Endodermal cell (in vitro differentiated cells): ENCODE data around the gene PTOV1. TPM values are rescaled to one million over a fixed set of nuclear protein-coding genes. Genes with fewer than 3 reads are reported as not detected.

ENCODE experiments used
- DNase-seq: peaks from one replicate; pipeline ENCODE4 v3.0.0-alpha.2; 2017
- H3K27ac ChIP-seq: 2 replicates; pipeline ENCODE4 v1.5.1; 2013; ENCODE audit warnings: mild to moderate bottlenecking, low read depth, low read length, moderate library complexity
- H3K27me3 ChIP-seq: 2 replicates; pipeline ENCODE4 v1.6.1; 2013; ENCODE audit warnings: mild to moderate bottlenecking, low read length, moderate library complexity; ENCODE audit not compliant: insufficient read depth, control insufficient read depth, poor library complexity, severe bottlenecking
- H3K36me3 ChIP-seq: 2 replicates; pipeline ENCODE4 v1.7.0; 2013; ENCODE audit warnings: mild to moderate bottlenecking, low read length, moderate library complexity; ENCODE audit not compliant: control insufficient read depth, insufficient read depth
- H3K4me1 ChIP-seq: one replicate; pipeline ENCODE4 v1.7.0; 2013; ENCODE audit warnings: low read length; ENCODE audit not compliant: control insufficient read depth, insufficient read depth
- H3K4me3 ChIP-seq: 2 replicates; pipeline ENCODE4 v1.5.1; 2013; ENCODE audit warnings: mild to moderate bottlenecking, low read length, moderate library complexity
- H3K9ac ChIP-seq: 2 replicates; pipeline ENCODE4 v1.6.1; 2013; ENCODE audit warnings: mild to moderate bottlenecking, low read length, moderate library complexity; ENCODE audit not compliant: poor library complexity, severe bottlenecking; ENCODE audit errors: extremely low read depth
- H3K9me3 ChIP-seq: 2 replicates; pipeline ENCODE4 v1.6.1; 2013; ENCODE audit warnings: mild to moderate bottlenecking, low read length, moderate library complexity; ENCODE audit not compliant: control insufficient read depth
- H3K27ac Mint-ChIP-seq: 2 replicates; pipeline ENCODE4 v1.8.0; 2020; ENCODE audit warnings: mixed read lengths
- H3K27me3 Mint-ChIP-seq: 2 replicates; pipeline ENCODE4 v1.8.0; 2021; ENCODE audit warnings: mild to moderate bottlenecking, mixed read lengths; ENCODE audit not compliant: insufficient read depth
- H3K36me3 Mint-ChIP-seq: 2 replicates; pipeline ENCODE4 v1.8.0; 2020; ENCODE audit warnings: low read depth, mixed read lengths
- H3K4me1 Mint-ChIP-seq: 2 replicates; pipeline ENCODE4 v1.8.0; 2020; ENCODE audit warnings: mixed read lengths
- H3K4me3 Mint-ChIP-seq: 2 replicates; pipeline ENCODE4 v1.8.0; 2020; ENCODE audit warnings: mild to moderate bottlenecking, moderate library complexity, mixed read lengths
- H3K9me3 Mint-ChIP-seq: 2 replicates; pipeline ENCODE4 v1.8.0; 2020; ENCODE audit warnings: mild to moderate bottlenecking, mixed read lengths
- CTCF ChIP-seq: fragments of 200-600 bp; sonication (generic); conservative IDR thresholded peaks from 2 replicates; pipeline ENCODE4 v1.5.0; 2021; ENCODE audit warnings: antibody characterized with exemption, mild to moderate bottlenecking
- WGBS, 2 experiments: methylation state at CpG; one replicate each; pipeline versions ENCODE4 v1.1.5 to v1.1.7; 2013; ENCODE audit warnings: missing lambda C conversion rate in 2 of 2, mixed read lengths in 1 of 2; ENCODE audit not compliant: insufficient coverage in 1 of 2, insufficient read length in 1 of 2; 5-methylcytosine and 5-hydroxymethylcytosine counted together
- long read RNA-seq, 4 experiments: library from polyadenylated mRNA in 2 of 4; library from RNA in 1 of 4; library from capped mRNA in 1 of 4; stranded (forward) in 3 of 4; unstranded in 1 of 4; transcript quantifications; one replicate each; pipeline ENCODE4 v2.0.0, GENCODE V29; 2020 to 2021; ENCODE audit warnings: inconsistent platforms in 1 of 4
- polyA plus RNA-seq, 2 experiments: library from polyadenylated mRNA; stranded (reverse); fragments of 50-300 nt; gene quantifications; one replicate each; pipeline ENCODE4 v1.2.3, GENCODE V29; 2013
- total RNA-seq, 2 donors: library from RNA; stranded (reverse); fragmentation: NEBNext Ultra II Directional in 1 of 2; extraction: Animal tissue kit (Norgen Biotek cat#: 25700) in 1 of 2; gene quantifications; 2 replicates in 1 of 2; 3 replicates in 1 of 2; pipeline ENCODE4 v1.2.1, GENCODE V29; 2021

PTOV1 gene
- 100 to 1,000 TPM; 279 to 287 TPM for total RNA-seq
- 359 TPM for polyA plus RNA-seq (2013, experiment 1 of 2)
- polyA plus RNA-seq (2013, experiment 2 of 2), result 302 TPM
- long read RNA-seq, experiment 1, transcript PTOV1-212 (13 exons, 1,577 nt), result major isoform, 51 of 120 reads
- long read RNA-seq, experiment 1, transcript PTOV1-220 (13 exons, 1,587 nt), result minor isoform, 13 of 120 reads
- long read RNA-seq, experiment 1, partial matches to known transcripts, result 24 of 120 reads
- long read RNA-seq, experiment 1, other reads (novel, unspliced or antisense), result 29 of 120 reads
- long read RNA-seq, experiment 2, transcript PTOV1-220 (13 exons, 1,587 nt), result minor isoform, 39 of 297 reads
- long read RNA-seq, experiment 2, transcript PTOV1-212 (13 exons, 1,577 nt), result major isoform, 208 of 297 reads
- long read RNA-seq, experiment 2, transcript PTOV1-210 (13 exons, 1,438 nt), result minor isoform, 6 of 297 reads
- long read RNA-seq, experiment 2, partial matches to known transcripts, result 5 of 297 reads
- long read RNA-seq, experiment 2, other reads (novel, unspliced or antisense), result 38 of 297 reads
- long read RNA-seq, experiment 3, transcript PTOV1-210 (13 exons, 1,438 nt), result major isoform, 13 of 86 reads
- long read RNA-seq, experiment 3, transcript PTOV1-212 (13 exons, 1,577 nt), result minor isoform, 10 of 86 reads
- long read RNA-seq, experiment 3, partial matches to known transcripts, result 34 of 86 reads
- long read RNA-seq, experiment 3, other reads (novel, unspliced or antisense), result 28 of 86 reads
- long read RNA-seq, experiment 4, partial matches to known transcripts, result 34 of 42 reads
- long read RNA-seq, experiment 4, other reads (novel, unspliced or antisense), result 7 of 42 reads

- 2 to 8% methylated on average over 41 to 98 of the region's 98 CpGs for WGBS, 2 experiments
- Mint-ChIP-seq H3K36me3 (peaks cover 35% of the 10 kb centered on the region), H3K4me1 (peaks cover 21% of the 10 kb centered on the region), H3K9me3 (peaks cover 7% of the 10 kb centered on the region), H3K27me3 (no peaks in the 10 kb centered on the region), H3K27ac (peak within 1 kb of the TSS; percentile 98), H3K4me3 (peak within 1 kb of the TSS; percentile 86)
- no peaks in the 10 kb centered on the region for H3K27me3 ChIP-seq
- peak within 1 kb of the TSS; percentile 99 for H3K27ac ChIP-seq
- H3K4me1 ChIP-seq, result peaks cover 5% of the 10 kb centered on the region
- H3K9me3 ChIP-seq, result peaks cover 7% of the 10 kb centered on the region
- H3K9ac ChIP-seq, result peak within 1 kb of the TSS; percentile 98
- no peak for TF ChIP-seq CTCF
- peaks cover 26% of the 10 kb centered on the region for H3K36me3 ChIP-seq
- peak within 1 kb of the TSS; percentile 91 for H3K4me3 ChIP-seq
- peak; percentile 95 for DNase-seq
Observed at GRCh38 chr19:49850487-49851342, at the start of gene PTOV1. Gene PTOV1 (plus strand): TSS chr19:49851159.

GRCh38 chr19:49801401-49801888, 49.5 kb upstream of the PTOV1 start:
- no peak for DNase-seq
- no peak overlapping the region for H3K27ac Mint-ChIP-seq
- no peak overlapping the region for H3K27ac ChIP-seq

More at GRCh38 chr19:49801401-49801888, 49.5 kb upstream of the PTOV1 start:
- no peaks in the 10 kb centered on the region for H3K9me3 ChIP-seq
- H3K9ac ChIP-seq, result no peak overlapping the region
- peaks cover 3% of the 10 kb centered on the region for H3K4me1 Mint-ChIP-seq
- H3K27me3 Mint-ChIP-seq, result no peaks in the 10 kb centered on the region
- peaks cover 46% of the 10 kb centered on the region for H3K36me3 ChIP-seq
- H3K9me3 Mint-ChIP-seq, result no peaks in the 10 kb centered on the region
- H3K36me3 Mint-ChIP-seq, result peaks cover 66% of the 10 kb centered on the region
- no peak for TF ChIP-seq CTCF
- no peak overlapping the region for H3K4me3 ChIP-seq
- 93 to 95% methylated on average over 9 to 28 of the region's 32 CpGs for WGBS, 2 experiments
- H3K27me3 ChIP-seq, result no peaks in the 10 kb centered on the region
- H3K4me3 Mint-ChIP-seq, result no peak overlapping the region
- H3K4me1 ChIP-seq, result no peaks in the 10 kb centered on the region
